BJ (cell line): ENCODE data around the gene KCNJ6. TPM values are rescaled to one million over a fixed set of nuclear protein-coding genes. Genes with fewer than 3 reads are reported as not detected.

Experiments used
- CTCF ChIA-PET: fragments of 350-600 bp; formaldehyde crosslinking; extraction: SDS; loops from one replicate; lab custom pipeline; 2021; ENCODE audit warnings: antibody characterized with exemption, inconsistent platforms; lab: Yijun Ruan, JAX
- POLR2A ChIA-PET: fragments of 300-600 bp; sonication (Branson Sonifier 250); formaldehyde crosslinking; extraction: SDS; loops from one replicate; lab custom pipeline; 2021; ENCODE audit warnings: antibody characterized with exemption; lab: Charles Lee
- DNase-seq: peaks from one replicate; pipeline ENCODE4 v3.0.0-alpha.2; 2011; ENCODE audit warnings: low read depth
- H3K27me3 ChIP-seq: 2 replicates; pipeline ENCODE4 v1.6.0; 2011; ENCODE audit warnings: low read length; ENCODE audit not compliant: control insufficient read depth, insufficient read depth
- H3K36me3 ChIP-seq: 2 replicates; pipeline ENCODE4 v1.5.1; 2011; ENCODE audit warnings: low read length; ENCODE audit not compliant: control insufficient read depth, insufficient read depth
- H3K4me3 ChIP-seq: 2 replicates; pipeline ENCODE4 v1.5.1; 2011; ENCODE audit warnings: low read depth, mild to moderate bottlenecking, control low read depth, low read length
- CTCF ChIP-seq: IDR thresholded peaks from 2 replicates; pipeline ENCODE4 v1.5.1; 2011; ENCODE audit warnings: low read depth, mild to moderate bottlenecking, control low read depth, inconsistent platforms, low read length, moderate library complexity; ENCODE audit not compliant: insufficient read depth
- polyA plus RNA-seq: library from polyadenylated mRNA; depleted of rRNA; stranded (reverse); fragments of >200 nt; gene quantifications from 2 replicates; pipeline ENCODE4 v1.2.3, GENCODE V29; 2011

The KCNJ6 gene
- polyA plus RNA-seq, 1 experiment: 0.01 TPM

DNA sequence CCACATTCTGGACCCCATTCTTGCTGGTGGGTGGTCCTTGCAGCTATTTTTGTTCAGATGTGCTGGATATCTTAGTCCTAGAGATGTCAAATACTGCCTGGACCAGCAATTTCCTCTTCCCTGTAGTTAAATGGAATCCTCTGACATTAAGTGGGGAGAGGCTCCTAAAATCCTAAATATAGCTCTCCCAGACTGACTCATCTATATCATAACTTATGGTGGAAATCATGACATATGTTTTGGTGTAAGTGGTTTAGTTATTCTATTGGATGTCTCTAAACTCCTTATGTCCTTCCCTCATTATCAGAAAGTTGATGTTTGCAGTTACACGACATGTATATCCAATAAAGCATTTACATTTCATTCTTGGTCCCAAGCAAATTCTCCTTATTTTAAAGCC, 73.1 kb downstream of the KCNJ6 start:
- DNase-seq: no peak
- TF ChIP-seq CTCF: no peak
- H3K4me3 ChIP-seq: no peak overlapping the region
- ChIA-PET POLR2A (no interaction called here), CTCF (interaction anchor here (1.4 kb wide), 2 partner anchors 17 to 168 kb away, joined by 3 to 4 read pairs; no protein-coding TSS in a partner anchor)
- no peaks in the 10 kb centered on the region for H3K27me3 ChIP-seq
- H3K36me3 ChIP-seq: no peaks in the 10 kb centered on the region

DNA sequence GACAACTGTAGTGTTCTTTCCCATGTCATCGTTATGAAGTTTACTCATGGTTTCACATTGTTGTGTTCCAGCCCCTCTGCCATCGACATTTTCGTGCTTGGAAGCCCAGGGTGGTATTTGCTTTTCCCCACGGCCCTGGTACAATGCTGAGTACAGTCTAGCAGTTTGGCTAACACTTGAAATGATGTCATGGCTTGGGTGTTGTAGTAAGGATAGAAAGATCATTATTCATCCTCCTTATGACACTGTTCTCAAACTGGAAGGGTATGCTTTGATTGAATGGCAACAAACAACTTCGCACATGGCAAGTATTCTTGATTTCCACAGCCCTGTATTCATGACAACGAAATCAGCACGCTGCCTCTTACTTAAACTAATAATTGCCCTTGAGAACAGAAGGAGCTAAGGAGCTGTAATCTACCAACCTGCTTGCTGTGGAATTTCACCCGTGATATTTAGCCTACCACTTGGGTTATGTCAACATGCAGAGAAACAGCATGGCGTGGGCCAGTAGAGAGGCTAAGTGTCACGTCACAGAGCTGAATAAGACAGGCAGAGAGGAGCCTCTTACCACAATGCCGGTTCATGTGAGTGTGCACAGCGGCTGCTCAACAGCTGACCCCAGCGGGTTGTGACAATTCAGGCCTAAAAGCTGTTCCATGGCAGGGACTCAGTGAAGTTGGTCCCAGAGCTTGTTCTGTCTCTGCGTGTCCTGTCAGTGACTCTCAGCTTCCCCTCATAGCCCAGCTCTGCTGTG, 73.9 kb downstream of the KCNJ6 start:
- no peak for DNase-seq

DNA sequence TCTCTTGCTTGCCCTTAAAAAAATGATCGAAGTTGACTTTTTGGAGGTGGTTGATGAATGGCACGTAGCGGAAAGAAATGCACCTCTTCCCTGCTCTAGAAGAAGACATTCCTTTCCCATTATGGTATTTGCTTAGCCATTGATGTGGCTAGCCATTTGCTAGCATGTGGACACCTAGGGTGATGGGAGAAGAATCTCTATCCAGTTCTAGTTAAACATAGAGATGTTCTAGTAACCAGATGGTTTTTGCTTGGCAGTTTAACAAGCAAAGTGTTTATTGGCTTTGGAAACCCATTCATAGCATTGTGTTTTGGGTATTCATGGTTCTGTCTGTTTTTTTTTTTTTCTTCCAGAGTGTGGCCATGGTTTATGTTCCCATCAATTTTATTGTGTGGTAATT, 78.9 kb downstream of the KCNJ6 start:
- DNase-seq: no peak
- Histone ChIP-seq H3K27me3 (no peaks in the 10 kb centered on the region), H3K36me3 (no peaks in the 10 kb centered on the region), H3K4me3 (no peak overlapping the region)
- TF ChIP-seq CTCF: no peak
- CTCF ChIA-PET: no interaction called here
- POLR2A ChIA-PET: no interaction called here

More for the DNA sequence above, 73.9 kb downstream of the KCNJ6 start:
- no peak overlapping the region for H3K4me3 ChIP-seq
- no peak for TF ChIP-seq CTCF
- H3K36me3 ChIP-seq: no peaks in the 10 kb centered on the region
- ChIA-PET CTCF (interaction anchor here (1.4 kb wide), 1 partner anchor 167 kb away, joined by 3 read pairs; no protein-coding TSS in a partner anchor), POLR2A (no interaction called here)
- H3K27me3 ChIP-seq: no peaks in the 10 kb centered on the region

GRCh38 chr21:37835481-37835880, 80.8 kb downstream of the KCNJ6 start:
- Histone ChIP-seq H3K36me3 (no peaks in the 10 kb centered on the region), H3K27me3 (no peaks in the 10 kb centered on the region), H3K4me3 (no peak overlapping the region)
- TF ChIP-seq CTCF: no peak
- DNase-seq: no peak
- POLR2A ChIA-PET: no interaction called here
- CTCF ChIA-PET: no interaction called here

DNA sequence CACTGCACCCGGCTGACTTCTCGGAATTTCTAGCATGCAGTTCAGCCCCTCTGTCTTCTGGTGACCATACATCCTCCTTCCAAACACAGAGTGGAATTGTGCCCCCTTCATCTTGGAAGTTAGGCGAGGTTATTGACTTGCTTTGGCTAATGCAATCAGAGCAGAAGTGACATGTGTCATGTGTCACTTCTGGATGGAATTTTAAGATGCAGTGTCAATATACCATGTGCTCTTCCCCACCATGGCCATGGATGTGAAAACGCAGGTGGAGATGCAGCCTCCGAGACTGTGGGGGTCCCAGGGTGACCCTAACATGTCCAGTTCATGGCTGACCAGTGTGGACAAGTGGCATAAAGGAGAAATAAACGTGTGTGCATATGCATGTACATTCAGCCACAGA, 83.0 kb downstream of the KCNJ6 start:
- no peak for DNase-seq
- H3K36me3 ChIP-seq: no peaks in the 10 kb centered on the region
- H3K4me3 ChIP-seq: no peak overlapping the region
- H3K27me3 ChIP-seq: no peaks in the 10 kb centered on the region
- ChIA-PET POLR2A (no interaction called here), CTCF (interaction anchor here (1.4 kb wide), 1 partner anchor 74 kb away, joined by 6 read pairs; no protein-coding TSS in a partner anchor)
- no peak for TF ChIP-seq CTCF
